ENCODE data around the gene RAB11A.

Gene RAB11A

DNA sequence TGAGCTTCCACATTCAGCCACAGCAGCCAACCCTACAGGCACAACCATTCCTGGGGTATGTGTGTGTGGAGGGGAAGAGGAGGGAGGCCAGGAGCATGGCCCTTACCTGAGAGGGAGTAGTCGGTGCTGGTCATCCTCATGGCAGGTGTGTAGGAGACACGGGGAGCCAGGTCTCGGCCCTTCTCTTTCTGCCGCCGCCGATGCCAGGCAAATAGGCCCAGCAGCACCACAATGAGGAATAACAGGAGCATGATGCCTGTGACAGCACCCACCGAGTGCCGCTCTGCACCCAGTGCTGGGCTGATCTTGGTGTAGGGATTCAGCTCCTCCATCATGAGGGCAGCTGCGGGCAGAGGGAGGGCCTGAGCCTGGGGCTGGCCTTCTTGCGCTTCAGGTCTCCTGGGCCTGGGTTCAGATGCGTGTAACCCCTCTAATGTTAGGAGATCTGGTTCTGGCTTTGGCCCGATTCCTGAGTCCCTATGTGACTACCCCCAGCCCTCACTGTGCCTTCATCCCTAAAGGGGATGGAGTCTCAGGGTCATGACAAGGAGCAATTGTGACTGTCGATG lies 44.4 kb downstream of the RAB11A start:
- H3K27me3 ChIP-seq (ENCODE audit: control insufficient read depth, insufficient read depth, low read length), result no peaks in the 10 kb centered on the region
- peaks cover 6% of the 10 kb centered on the region for H3K4me1 ChIP-seq (ENCODE audit: control insufficient read depth, insufficient read depth, low read length)
- H3K36me3 ChIP-seq (ENCODE audit: insufficient read depth, low read length), result peaks cover 11% of the 10 kb centered on the region
- no peaks in the 10 kb centered on the region for H3K9me3 ChIP-seq (replicated peaks; ENCODE audit: low read length)
- no peak overlapping the region for H3K4me2 ChIP-seq (ENCODE audit: low read length)
- H3K9ac ChIP-seq (ENCODE audit: low read depth, low read length), result no peak overlapping the region
- no peak overlapping the region for H3K4me3 ChIP-seq (ENCODE audit: low read length)

DNA sequence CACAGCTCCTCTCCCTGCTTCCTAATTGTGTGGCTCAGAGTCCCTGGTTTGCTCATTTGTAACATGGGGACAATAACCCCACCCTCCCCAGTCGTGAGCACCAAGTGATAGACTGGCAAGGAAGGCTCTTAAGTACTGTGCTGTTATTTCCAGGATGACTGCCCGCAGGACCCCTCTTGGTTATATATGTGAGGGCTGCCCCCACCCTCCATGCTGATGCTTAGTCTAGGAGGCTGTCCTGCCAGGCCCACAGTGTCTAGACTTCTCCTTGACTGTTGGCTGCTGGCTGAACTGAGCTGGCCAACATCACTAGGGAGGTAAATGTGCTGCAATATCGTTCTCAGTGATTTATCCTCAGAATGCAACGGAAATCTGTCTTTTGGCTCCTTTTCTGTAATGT lies 45.1 kb downstream of the RAB11A start:
- no peak overlapping the region for H3K4me3 ChIP-seq (ENCODE audit: low read length)
- H3K27me3 ChIP-seq (ENCODE audit: control insufficient read depth, insufficient read depth, low read length), result no peaks in the 10 kb centered on the region
- H3K4me1 ChIP-seq (ENCODE audit: control insufficient read depth, insufficient read depth, low read length), result peaks cover 6% of the 10 kb centered on the region
- H3K4me2 ChIP-seq (ENCODE audit: low read length), result no peak overlapping the region
- H3K9ac ChIP-seq (ENCODE audit: low read depth, low read length), result no peak overlapping the region
- no peaks in the 10 kb centered on the region for H3K9me3 ChIP-seq (replicated peaks; ENCODE audit: low read length)
- H3K36me3 ChIP-seq (ENCODE audit: insufficient read depth, low read length), result peaks cover 14% of the 10 kb centered on the region

DNA sequence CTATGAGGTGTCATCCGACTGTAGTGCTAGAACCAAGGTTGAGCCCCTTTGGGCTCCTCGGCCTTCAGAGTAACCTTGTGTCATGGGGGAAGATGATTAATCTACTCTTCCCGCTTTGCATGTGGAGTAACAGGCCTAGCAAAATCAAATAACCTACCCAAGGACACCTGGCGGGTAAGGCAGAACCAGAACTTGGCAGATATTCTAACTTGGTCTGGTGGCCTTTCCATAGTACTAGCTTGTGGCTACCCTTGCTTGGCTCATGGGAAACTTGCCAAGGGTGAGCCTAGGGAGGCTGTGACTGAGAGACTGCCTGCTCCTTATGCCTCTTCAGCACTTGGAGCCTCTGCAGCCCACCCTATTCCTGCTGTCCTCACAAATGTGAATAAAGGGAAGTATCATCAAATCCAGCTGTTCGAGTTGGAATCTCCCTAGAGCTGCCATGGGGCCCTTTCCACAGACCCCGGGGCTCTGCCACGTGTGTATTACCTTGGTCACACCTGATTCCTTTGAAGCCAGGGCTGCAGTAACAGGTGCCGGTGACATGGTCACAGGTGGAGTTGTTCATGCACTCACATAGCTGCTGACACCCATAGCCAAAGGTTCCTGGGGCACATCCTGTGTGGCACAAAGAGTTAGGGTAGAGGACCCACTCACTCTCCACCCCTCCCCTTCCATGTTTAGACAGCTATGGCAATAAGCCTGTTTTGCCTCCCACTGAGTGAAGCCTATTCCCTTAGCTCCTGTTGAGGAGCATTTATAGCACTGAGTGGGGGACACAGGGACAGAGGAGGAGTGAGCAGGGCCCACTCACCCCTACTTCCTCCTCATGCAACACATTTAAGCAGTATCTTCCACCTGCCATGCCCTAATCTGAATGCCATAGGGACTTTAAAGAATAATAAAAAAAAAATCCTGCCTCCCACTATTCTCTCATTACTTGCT lies 46.0 kb downstream of the RAB11A start:
- Histone ChIP-seq H3K27me3 (ENCODE audit: control insufficient read depth, insufficient read depth, low read length) (no peaks in the 10 kb centered on the region), H3K9ac (ENCODE audit: low read depth, low read length) (no peak overlapping the region), H3K9me3 (replicated peaks; ENCODE audit: low read length) (no peaks in the 10 kb centered on the region), H3K4me3 (ENCODE audit: low read length) (no peak overlapping the region), H3K4me1 (ENCODE audit: control insufficient read depth, insufficient read depth, low read length) (peaks cover 6% of the 10 kb centered on the region), H3K36me3 (ENCODE audit: insufficient read depth, low read length) (peaks cover 9% of the 10 kb centered on the region), H3K4me2 (ENCODE audit: low read length) (no peak overlapping the region)

DNA sequence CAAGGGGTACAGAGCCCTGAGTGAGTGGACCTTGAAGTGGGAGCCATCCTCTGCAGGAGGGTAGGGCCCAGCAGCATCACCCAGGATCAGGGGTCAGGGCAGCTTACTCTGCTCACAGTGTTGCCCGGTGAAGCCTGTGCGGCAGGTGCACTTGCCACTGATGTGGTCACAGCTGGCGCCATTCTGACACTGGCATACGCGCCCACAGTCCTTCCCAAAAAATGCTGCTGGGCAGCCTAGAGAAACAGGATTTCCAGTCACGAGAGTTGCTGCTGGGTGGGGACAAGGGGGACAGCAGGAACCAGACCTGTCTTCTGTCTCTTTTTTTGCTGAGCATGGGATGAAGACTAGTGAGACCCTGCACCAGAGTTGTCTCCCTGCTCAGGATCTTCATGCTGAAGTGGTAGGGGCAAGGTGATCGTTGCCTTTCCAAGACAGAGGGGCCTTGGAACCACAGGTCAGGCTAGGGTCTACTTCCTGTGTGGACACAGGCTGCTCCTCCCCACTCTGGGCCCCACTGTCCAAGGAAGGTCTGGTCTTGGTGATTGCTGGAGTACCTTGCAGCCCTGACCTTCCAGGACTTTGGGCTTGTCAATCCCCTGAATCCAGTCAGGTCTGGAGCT lies 46.9 kb downstream of the RAB11A start:
- peaks cover 6% of the 10 kb centered on the region for H3K4me1 ChIP-seq (ENCODE audit: control insufficient read depth, insufficient read depth, low read length)
- peaks cover 3% of the 10 kb centered on the region for H3K36me3 ChIP-seq (ENCODE audit: insufficient read depth, low read length)
- H3K4me3 ChIP-seq (ENCODE audit: low read length), result no peak overlapping the region
- no peak overlapping the region for H3K4me2 ChIP-seq (ENCODE audit: low read length)
- no peak overlapping the region for H3K9ac ChIP-seq (ENCODE audit: low read depth, low read length)
- no peaks in the 10 kb centered on the region for H3K9me3 ChIP-seq (replicated peaks; ENCODE audit: low read length)
- H3K27me3 ChIP-seq (ENCODE audit: control insufficient read depth, insufficient read depth, low read length), result no peaks in the 10 kb centered on the region

DNA sequence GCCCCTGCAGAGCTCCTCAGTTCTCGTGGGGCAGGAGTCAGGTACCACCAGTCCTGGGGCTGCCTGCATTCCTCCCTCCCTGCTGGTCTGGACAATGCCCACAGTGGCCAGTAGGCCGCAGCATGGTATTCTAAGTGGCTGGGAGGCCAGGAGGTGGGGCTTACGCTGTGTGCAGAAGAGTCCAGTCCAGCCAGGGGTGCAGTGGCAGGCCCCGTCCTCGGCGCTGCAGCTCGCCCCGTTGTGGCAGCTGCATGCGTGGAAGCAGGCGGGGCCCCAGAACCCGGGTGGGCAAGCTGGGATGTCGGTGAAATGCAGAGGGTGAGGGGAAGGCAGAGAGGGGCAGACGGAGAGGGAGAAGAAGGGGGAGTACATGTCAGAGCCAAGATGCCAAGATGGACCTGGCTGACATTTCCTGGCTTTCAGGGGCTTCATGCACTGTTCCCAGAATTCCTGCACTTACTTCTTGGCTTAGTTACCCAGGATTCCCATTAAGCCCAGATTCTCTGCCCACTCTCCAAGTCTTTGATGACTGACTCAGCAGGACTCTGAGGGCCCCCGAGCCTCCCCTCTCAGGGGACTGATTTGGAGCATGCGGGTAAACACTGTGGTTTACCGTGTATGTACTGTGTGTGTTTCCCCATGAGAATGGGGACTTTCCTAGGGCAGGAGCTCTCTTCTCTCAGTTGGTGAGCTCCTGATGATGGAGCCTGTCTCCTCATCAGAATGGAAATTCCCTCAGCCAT lies 47.5 kb downstream of the RAB11A start:
- Histone ChIP-seq H3K9me3 (replicated peaks; ENCODE audit: low read length) (no peaks in the 10 kb centered on the region), H3K4me1 (ENCODE audit: control insufficient read depth, insufficient read depth, low read length) (peaks cover 6% of the 10 kb centered on the region), H3K27me3 (ENCODE audit: control insufficient read depth, insufficient read depth, low read length) (no peaks in the 10 kb centered on the region), H3K9ac (ENCODE audit: low read depth, low read length) (no peak overlapping the region), H3K36me3 (ENCODE audit: insufficient read depth, low read length) (peaks cover 3% of the 10 kb centered on the region), H3K4me3 (ENCODE audit: low read length) (no peak overlapping the region), H3K4me2 (ENCODE audit: low read length) (peak overlapping the region; percentile 37)

DNA sequence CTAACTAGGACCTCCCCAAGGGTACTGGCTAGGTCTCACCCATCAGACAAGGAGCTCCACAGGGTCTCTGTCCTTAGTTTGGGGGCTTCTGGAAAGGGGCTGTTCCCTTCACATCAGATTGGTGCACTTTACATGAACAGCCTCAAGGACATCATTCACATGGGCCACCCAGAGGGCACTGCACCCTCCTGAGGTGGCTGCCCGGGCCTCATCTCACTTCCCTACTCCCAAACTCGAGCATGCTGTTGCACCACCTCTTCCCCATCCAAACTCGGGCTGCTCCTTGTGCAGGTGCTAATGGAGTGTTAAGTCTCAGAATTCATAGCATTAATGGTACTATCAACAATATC lies 48.1 kb downstream of the RAB11A start:
- Histone ChIP-seq H3K4me1 (ENCODE audit: control insufficient read depth, insufficient read depth, low read length) (peaks cover 6% of the 10 kb centered on the region), H3K9ac (ENCODE audit: low read depth, low read length) (no peak overlapping the region), H3K9me3 (replicated peaks; ENCODE audit: low read length) (no peaks in the 10 kb centered on the region), H3K36me3 (ENCODE audit: insufficient read depth, low read length) (peaks cover 3% of the 10 kb centered on the region), H3K27me3 (ENCODE audit: control insufficient read depth, insufficient read depth, low read length) (no peaks in the 10 kb centered on the region), H3K4me2 (ENCODE audit: low read length) (no peak overlapping the region), H3K4me3 (ENCODE audit: low read length) (no peak overlapping the region)

DNA sequence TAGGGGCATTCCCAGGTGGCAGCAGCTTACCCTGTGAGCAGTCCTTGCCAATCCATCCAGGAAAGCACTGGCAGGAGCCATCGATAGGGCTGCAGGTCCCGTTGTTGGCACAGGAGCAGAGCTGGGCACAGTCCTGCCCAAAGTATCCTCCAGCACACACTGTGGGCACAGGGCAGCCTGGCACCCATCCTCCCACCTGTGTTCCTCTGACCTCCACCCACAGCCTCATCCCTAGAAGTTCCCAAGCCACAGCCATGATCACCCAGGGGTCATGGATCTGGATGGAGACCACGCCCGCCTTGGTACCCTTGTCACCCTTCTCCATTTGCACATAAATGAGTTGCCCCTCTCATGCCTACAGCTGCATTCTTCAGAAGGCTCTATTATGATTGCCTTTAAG lies 48.6 kb downstream of the RAB11A start:
- no peak overlapping the region for H3K9ac ChIP-seq (ENCODE audit: low read depth, low read length)
- no peaks in the 10 kb centered on the region for H3K9me3 ChIP-seq (replicated peaks; ENCODE audit: low read length)
- H3K27me3 ChIP-seq (ENCODE audit: control insufficient read depth, insufficient read depth, low read length), result no peaks in the 10 kb centered on the region
- no peak overlapping the region for H3K4me2 ChIP-seq (ENCODE audit: low read length)
- H3K36me3 ChIP-seq (ENCODE audit: insufficient read depth, low read length), result peaks cover 3% of the 10 kb centered on the region
- no peak overlapping the region for H3K4me3 ChIP-seq (ENCODE audit: low read length)
- peaks cover 6% of the 10 kb centered on the region for H3K4me1 ChIP-seq (ENCODE audit: control insufficient read depth, insufficient read depth, low read length)

DNA sequence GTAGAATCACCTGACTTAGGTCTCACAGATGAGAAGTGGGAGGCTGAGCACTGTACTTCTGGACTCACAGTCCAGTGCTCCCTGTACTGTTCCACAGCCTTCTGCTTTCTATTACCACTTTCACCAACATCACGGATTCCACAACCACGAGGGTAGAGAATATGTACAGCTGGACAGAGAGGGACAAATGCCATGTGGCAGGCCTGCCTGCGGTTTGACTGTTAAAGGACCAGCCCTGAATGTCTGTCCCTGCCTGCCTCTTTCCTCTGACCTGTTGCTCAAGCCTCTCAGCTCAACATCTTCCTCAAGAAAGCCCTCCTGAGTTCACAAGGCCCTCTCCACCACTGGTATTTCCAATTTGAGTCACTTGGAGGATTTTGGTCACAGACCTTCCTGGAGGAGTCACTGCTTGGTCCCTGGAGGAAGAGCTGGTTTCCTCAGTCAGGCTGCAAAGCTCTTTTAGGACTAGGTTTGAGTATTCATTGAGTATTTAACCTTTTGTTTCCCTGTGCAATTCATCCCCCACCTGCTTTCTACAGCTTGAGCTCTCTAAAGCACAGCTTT lies 49.1 kb downstream of the RAB11A start:
- no peak overlapping the region for H3K4me2 ChIP-seq (ENCODE audit: low read length)
- H3K9me3 ChIP-seq (replicated peaks; ENCODE audit: low read length), result no peaks in the 10 kb centered on the region
- H3K4me1 ChIP-seq (ENCODE audit: control insufficient read depth, insufficient read depth, low read length), result peaks cover 6% of the 10 kb centered on the region
- H3K4me3 ChIP-seq (ENCODE audit: low read length), result no peak overlapping the region
- no peaks in the 10 kb centered on the region for H3K27me3 ChIP-seq (ENCODE audit: control insufficient read depth, insufficient read depth, low read length)
- H3K9ac ChIP-seq (ENCODE audit: low read depth, low read length), result no peak overlapping the region
- H3K36me3 ChIP-seq (ENCODE audit: insufficient read depth, low read length), result peaks cover 3% of the 10 kb centered on the region

DNA sequence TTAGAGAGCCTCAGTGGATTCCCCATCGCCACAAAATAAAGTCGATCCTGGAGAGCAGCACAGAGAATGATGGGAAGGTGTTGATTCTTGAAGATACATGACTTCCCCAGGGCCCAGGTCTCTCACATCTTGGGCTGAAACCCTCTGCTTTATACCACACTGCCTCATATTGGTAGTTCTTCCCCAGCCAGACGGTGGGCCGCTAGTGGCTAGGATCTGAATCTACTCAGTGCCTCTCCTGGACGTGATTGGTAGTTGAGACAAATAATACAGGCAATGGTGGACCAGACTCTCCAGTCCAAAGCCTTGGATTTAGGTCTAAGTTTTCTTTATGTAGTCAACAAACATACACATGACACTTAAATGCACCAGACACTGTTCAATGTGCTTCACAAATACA lies 49.7 kb downstream of the RAB11A start:
- Histone ChIP-seq H3K9ac (ENCODE audit: low read depth, low read length) (no peak overlapping the region), H3K4me3 (ENCODE audit: low read length) (no peak overlapping the region), H3K4me2 (ENCODE audit: low read length) (no peak overlapping the region), H3K27me3 (ENCODE audit: control insufficient read depth, insufficient read depth, low read length) (no peaks in the 10 kb centered on the region), H3K9me3 (replicated peaks; ENCODE audit: low read length) (no peaks in the 10 kb centered on the region), H3K4me1 (ENCODE audit: control insufficient read depth, insufficient read depth, low read length) (peaks cover 6% of the 10 kb centered on the region), H3K36me3 (ENCODE audit: insufficient read depth, low read length) (peaks cover 3% of the 10 kb centered on the region)

DNA sequence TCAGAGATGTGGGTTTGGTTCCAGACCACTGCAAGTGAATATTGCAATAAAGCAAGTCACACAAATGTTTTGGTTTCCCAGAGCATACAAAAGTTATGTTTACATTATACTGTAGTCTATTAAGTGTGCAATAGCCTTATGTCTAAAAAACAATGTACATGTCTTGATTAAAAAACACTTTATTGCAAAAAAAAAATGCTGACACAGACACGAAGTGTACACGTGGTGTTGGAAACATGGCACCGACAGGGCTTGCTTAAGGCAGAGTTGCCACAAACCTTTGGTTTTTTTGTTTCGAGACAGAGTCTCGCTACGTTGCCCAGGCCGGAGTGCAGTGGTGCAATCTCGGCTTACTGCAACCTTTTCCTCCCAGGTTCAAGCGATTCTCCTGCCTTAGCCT lies 50.1 kb downstream of the RAB11A start:
- Histone ChIP-seq H3K4me2 (ENCODE audit: low read length) (no peak overlapping the region), H3K9me3 (replicated peaks; ENCODE audit: low read length) (no peaks in the 10 kb centered on the region), H3K4me3 (ENCODE audit: low read length) (no peak overlapping the region), H3K36me3 (ENCODE audit: insufficient read depth, low read length) (peaks cover 3% of the 10 kb centered on the region), H3K27me3 (ENCODE audit: control insufficient read depth, insufficient read depth, low read length) (no peaks in the 10 kb centered on the region), H3K9ac (ENCODE audit: low read depth, low read length) (no peak overlapping the region), H3K4me1 (ENCODE audit: control insufficient read depth, insufficient read depth, low read length) (peaks cover 6% of the 10 kb centered on the region)

DNA sequence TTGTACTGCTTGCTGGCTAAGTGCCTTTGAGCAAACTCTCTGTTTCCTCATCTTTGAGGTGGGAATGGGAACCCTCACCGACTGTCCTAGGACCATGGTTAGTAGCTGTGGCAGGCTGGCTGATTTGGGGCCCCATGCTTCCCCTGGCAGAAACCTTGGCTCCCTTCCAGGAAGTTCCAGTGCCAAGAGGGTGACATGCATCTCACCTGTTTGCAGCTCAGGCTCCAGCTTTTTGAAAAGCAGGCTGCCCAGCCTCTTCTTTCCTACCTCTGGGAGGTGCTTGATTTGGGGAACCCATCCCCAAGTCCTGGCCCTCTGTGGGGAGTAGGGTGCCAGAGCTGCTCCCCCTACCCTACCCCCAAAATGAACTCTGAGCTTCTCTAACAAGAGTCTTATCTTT lies 50.8 kb downstream of the RAB11A start:
- Histone ChIP-seq H3K4me1 (ENCODE audit: control insufficient read depth, insufficient read depth, low read length) (peaks cover 6% of the 10 kb centered on the region), H3K36me3 (ENCODE audit: insufficient read depth, low read length) (peaks cover 3% of the 10 kb centered on the region), H3K9ac (ENCODE audit: low read depth, low read length) (no peak overlapping the region), H3K4me2 (ENCODE audit: low read length) (no peak overlapping the region), H3K4me3 (ENCODE audit: low read length) (no peak overlapping the region), H3K27me3 (ENCODE audit: control insufficient read depth, insufficient read depth, low read length) (no peaks in the 10 kb centered on the region), H3K9me3 (replicated peaks; ENCODE audit: low read length) (no peaks in the 10 kb centered on the region)
